HG02938 (cell line): ENCODE results near the gene DXO.
"Not testable (repeated sequence)": the region's sequence is repeated elsewhere in the genome, so short reads cannot be mapped to it uniquely, and the experiment has no call there.

Experiments used
- ATAC-seq: cut with Tn5 transposase; IDR thresholded peaks from one replicate; pipeline ENCODE4 v1.9.1; 2021; ENCODE audit warnings: mild to moderate bottlenecking, moderate library complexity; ENCODE audit not compliant: unreplicated experiment

The DXO gene

GRCh38 chr6:31971993-31972708 is at the start of gene DXO:
DXO (minus strand) TSS chr6:31972138; CDS start chr6:31971675, 463 bp downstream.
- peak; percentile 85 for ATAC-seq

GRCh38 chr6:32014547-32014946 is 42.6 kb upstream of the DXO start, which contains the start of gene C4B:
C4B (plus strand) TSS chr6:32014795; CDS start chr6:32014846, 51 bp downstream.
- not testable (repeated sequence) for ATAC-seq

DNA sequence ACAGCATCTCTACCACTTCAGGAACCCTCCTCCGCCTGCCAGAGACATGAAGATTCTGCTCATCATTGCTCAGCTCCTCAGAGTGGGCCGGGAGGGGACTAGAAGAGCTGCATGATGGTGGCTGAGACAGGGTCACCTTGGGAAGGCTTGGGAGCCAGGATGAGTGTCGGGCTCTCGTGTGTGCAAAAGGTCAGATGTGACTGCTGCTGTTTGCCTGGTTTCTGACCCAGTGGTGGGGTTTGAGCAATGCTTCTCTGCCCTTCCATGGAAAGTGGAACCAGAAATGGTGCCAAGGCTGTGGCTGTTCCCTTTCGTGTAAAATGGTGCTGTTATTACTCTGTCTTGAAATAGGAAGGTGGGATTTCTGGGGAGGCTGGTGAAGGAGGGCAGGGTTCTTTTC is 41.8 kb upstream of the DXO start:
- ATAC-seq, result not testable (repeated sequence)

DNA sequence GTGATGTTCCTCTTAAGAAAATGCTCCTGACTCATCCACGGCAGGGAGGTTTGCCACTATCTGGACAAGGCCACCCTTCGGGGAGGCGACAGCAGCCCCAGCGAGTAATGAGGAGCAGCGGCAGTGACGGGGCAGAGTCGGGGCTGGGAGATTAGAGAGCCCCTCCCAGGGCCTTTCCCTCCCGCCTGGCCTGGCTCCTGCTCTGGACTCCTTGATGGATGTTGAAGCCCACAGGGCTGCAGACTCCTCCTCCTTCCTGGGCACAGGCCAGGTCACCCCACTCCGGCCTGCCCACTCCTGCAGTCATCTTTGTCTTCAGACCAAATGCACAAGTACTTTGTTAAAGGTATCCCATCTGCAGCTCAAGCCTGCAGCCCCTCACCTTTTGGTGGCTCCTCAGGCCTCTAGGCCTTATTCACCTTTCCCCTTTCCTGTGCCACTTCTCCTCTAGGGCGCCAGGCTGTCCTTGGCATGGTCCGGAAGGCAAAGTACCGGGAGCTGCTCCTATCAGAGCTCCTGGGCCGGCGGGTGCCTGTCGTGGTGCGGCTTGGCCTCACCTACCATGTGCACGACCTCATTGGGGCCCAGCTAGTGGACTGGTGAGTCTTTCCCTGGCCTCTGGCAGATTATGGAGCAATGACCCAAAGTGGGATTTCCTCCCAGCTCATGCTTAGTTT is 41.1 kb upstream of the DXO start:
- ATAC-seq, result not testable (repeated sequence)

GRCh38 chr6:32010856-32011530 is 39.1 kb upstream of the DXO start:
- ATAC-seq, result not testable (repeated sequence)

DNA sequence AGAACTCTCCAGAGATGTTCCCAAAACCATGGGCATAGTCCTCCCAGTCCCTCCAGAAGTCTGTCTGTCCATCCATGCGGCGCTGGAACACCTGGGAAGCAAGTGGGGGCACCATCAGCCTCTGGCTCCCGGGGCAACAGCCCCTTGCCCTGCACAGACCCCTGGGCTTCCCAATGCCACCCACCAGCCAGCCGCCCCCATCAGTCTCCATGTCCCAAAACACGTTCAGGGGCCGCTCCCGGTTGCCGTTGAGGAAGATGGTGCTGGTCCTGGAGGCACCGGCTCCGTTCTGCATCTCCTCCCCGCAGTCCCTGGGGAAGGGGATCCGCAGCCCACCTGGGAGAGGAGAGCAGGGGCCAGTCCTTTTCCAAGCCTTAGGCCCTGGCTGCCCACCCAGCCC is 37.6 kb upstream of the DXO start:
- ATAC-seq, result not testable (repeated sequence)

GRCh38 chr6:32008616-32009015 is 36.7 kb upstream of the DXO start:
- not testable (repeated sequence) for ATAC-seq

DNA sequence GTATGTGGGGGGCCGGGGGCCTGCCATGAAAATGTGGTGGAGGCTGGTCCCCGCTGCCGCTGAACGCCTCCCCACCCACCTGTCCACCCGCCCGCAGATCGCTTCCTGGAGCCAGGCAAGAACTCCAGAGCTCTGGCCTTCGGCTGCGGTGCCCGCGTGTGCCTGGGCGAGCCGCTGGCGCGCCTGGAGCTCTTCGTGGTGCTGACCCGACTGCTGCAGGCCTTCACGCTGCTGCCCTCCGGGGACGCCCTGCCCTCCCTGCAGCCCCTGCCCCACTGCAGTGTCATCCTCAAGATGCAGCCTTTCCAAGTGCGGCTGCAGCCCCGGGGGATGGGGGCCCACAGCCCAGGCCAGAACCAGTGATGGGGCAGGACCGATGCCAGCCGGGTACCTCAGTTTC is 36.1 kb upstream of the DXO start:
- not testable (repeated sequence) for ATAC-seq

DNA sequence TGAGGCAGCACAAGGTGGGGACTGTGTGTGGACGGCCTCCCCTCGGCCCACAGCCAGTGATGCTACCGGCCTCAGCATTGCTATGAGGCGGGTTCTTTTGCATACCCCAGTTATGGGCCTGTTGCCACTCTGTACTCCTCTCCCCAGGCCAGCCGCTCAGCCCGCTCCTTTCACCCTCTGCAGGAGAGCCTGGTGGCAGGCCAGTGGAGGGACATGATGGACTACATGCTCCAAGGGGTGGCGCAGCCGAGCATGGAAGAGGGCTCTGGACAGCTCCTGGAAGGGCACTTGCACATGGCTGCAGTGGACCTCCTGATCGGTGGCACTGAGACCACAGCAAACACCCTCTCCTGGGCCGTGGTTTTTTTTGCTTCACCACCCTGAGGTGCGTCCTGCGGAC is 35.1 kb upstream of the DXO start:
- not testable (repeated sequence) for ATAC-seq

DNA sequence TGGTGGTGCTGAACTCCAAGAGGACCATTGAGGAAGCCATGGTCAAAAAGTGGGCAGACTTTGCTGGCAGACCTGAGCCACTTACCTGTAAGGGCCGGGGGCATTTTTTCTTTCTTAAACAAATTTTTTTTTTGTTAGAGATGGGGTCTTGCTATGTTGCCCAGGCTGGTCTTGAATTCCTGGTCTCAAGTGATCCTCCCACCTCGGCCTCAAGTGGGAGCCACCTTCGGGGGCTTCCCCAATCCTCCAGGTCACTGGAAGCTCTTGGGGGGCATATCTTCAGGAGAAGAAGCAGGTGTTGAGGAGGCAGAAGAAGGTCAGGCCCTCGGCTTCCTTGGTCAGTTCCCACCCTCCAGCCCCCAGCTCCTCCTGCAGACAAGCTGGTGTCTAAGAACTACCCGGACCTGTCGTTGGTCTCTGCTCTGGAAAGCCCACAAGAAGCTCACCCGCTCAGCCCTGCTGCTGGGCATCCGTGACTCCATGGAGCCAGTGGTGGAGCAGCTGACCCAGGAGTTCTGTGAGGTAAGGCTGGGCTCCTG is 34.1 kb upstream of the DXO start:
- ATAC-seq, result not testable (repeated sequence)

DNA sequence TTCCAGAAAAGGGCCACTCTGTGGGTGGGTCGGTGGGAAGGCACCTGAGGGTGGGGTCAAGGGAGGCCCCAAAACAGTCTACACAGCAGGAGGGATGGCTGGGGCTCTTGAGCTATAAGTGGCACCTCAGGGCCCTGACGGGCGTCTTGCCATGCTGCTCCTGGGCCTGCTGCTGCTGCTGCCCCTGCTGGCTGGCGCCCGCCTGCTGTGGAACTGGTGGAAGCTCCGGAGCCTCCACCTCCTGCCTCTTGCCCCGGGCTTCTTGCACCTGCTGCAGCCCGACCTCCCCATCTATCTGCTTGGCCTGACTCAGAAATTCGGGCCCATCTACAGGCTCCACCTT is 33.6 kb upstream of the DXO start:
- ATAC-seq, result not testable (repeated sequence)

DNA sequence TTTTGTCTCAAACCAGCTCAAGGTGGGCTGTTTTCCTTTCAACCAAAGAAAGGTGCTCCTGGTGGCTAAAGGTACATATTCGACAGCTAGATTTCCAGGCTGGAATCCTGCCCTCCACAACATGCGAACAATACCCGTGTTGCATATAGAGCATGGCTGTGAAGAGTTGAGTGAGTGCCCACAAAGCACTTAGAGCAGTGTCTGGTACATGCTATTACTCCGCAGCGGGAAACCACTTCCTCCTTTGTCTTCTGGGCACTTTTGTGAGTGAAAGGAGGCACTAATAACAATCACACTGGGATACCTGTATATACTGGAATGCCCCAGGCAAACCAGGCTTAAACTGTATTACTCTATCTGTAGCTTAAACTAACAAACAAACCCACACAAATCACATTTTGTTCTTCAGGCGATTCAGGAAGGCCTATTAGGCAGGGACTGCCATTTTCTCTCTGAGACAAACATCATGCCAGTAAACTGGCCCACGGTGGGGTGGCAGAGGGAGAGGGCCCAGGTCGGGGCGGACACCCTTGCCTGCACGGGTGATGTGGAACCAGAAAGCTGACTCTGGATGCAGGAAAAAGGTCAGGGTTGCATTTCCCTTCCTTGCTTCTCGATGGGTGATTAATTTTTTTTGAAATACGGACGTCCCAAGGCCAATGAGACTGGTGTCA is 33.1 kb upstream of the DXO start:
- ATAC-seq, result not testable (repeated sequence)

- not testable (repeated sequence) for ATAC-seq
Measured at GRCh38 chr6:32004393-32004792, 32.5 kb upstream of the DXO start.

DNA sequence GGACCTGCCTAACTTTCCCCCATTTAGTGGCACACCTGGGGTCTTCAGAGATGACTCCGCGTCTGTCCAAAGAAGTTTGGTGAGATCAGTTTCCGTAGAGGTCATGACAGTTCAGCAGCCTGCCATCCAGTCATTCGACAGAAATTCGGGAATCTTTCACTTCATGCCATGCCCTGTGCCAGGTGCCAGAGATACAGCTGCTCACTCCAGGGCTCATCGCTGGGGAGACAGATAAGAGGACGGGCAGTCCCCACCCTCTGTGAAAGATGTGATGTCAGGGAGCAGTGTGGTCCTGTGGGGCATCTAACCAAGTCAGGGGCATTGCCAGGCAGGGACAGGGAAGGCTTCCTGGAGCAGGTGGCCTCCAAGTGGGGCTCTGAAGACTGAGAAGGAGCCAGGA is 31.4 kb upstream of the DXO start:
- ATAC-seq, result not testable (repeated sequence)

GRCh38 chr6:32002546-32003268 is 30.8 kb upstream of the DXO start:
- ATAC-seq, result not testable (repeated sequence)

DNA sequence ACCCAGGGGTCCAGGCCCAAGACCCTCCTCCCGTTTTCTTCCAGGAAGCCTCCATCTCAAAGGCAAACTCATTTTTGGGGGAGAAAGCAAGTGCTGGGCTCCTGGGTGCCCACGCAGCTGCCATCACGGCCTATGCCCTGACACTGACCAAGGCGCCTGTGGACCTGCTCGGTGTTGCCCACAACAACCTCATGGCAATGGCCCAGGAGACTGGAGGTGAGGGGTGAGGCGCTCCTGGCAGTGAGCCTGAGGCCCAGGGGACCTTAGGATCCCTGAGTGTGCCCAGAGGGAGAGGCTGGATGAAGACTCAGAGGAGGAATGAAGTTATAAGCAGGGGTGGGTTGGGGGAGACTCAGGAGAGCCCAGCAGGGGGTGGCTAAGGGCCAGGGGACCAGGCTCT is 24.4 kb upstream of the DXO start:
- ATAC-seq, result not testable (repeated sequence)

- not testable (repeated sequence) for ATAC-seq
Measured at GRCh38 chr6:31994421-31994820, 22.5 kb upstream of the DXO start.

DNA sequence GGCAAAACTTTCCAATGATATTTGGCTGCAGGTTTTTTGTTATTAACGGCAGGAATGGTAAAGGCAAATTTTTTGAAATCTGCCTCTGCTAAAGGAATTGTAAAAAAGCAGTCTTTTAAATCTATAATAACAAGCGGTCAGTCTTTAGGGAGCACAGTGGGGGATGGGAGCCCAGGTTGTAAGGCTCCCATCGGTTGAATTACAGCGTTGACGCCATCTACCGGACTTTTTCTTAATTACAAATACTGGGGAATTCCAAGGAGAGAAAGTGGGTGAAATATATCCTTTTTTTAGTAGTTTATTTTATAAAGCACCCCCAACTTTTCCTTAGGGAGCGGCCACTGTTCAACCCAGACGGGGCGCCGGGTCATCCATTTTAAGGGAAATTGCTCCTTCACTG is 17.4 kb upstream of the DXO start:
- not testable (repeated sequence) for ATAC-seq

DNA sequence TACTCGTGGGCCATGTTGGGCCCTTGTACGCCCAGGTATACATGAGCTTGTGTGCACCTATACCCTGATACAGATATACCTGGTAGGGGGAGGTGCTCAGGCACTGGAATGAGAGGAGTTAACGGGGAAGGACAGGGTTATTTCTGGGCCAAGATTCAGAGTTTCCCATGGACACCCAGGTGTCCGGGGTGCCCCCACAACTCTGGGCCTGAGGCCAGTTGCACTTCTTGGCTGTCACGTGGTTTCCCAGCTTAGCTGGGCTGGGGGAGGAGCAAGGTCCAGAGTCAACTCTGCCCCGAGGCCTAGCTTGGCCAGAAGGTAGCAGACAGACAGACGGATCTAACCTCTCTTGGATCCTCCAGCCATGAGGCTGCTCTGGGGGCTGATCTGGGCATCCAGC is 9.8 kb upstream of the DXO start, which contains the start of gene C4A:
TSS of gene C4A (plus strand) at position 314 of the 400 bp plus-strand sequence. CDS start at position 365, 51 bp downstream.
- ATAC-seq, result not testable (repeated sequence)

GRCh38 chr6:31980998-31981397 is 9.1 kb upstream of the DXO start:
- not testable (repeated sequence) for ATAC-seq
